ENCODE measurements around the gene FOS.
A peak's percentile ranks its signal among the peaks of the same experiment; 100 is the strongest.
"Not testable (repeated sequence)": the region's sequence is repeated elsewhere in the genome, so short reads cannot be mapped to it uniquely, and the experiment has no call there.

The FOS gene

DNA sequence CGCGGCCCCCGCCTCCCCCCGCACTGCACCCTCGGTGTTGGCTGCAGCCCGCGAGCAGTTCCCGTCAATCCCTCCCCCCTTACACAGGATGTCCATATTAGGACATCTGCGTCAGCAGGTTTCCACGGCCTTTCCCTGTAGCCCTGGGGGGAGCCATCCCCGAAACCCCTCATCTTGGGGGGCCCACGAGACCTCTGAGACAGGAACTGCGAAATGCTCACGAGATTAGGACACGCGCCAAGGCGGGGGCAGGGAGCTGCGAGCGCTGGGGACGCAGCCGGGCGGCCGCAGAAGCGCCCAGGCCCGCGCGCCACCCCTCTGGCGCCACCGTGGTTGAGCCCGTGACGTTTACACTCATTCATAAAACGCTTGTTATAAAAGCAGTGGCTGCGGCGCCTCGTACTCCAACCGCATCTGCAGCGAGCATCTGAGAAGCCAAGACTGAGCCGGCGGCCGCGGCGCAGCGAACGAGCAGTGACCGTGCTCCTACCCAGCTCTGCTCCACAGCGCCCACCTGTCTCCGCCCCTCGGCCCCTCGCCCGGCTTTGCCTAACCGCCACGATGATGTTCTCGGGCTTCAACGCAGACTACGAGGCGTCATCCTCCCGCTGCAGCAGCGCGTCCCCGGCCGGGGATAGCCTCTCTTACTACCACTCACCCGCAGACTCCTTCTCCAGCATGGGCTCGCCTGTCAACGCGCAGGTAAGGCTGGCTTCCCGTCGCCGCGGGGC lies at the start of gene FOS:
FOS (plus strand) TSS at position 407 of the 731 bp plus-strand sequence; CDS start at position 562, 155 bp downstream.
- intact Hi-C loops (cut with DNase I), result no loop called here
- peak; percentile 86 to 98 (median 94) for DNase-seq

DNA sequence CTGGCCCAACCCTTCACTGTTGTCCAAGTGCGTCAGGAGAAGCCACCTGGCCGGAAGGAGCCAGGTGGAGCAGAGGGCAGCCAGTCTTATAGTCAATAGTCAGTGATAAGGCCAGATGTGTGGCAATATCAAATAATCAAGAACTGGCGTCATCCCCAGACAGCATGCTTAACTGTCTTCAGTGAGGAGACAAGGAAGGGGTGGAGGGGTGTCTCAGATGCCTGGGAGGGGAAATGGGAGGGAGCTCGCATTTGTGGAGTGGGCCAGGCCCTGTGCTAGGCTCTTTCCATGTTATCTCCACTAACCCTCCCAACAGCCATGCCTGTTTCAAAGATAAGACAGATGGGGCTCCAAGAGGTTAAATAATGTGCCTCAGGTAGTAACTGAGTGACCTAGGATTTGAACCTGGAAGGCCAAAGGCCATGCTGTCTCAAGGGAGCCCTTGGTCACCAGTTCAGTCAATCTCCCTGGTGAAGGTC lies 48.9 kb upstream of the FOS start:
- no peak for DNase-seq
- intact Hi-C loops (cut with DNase I), result loop anchor here (10.0 kb wide), 1 partner anchor 45 kb away; no protein-coding TSS in a partner anchor

DNA sequence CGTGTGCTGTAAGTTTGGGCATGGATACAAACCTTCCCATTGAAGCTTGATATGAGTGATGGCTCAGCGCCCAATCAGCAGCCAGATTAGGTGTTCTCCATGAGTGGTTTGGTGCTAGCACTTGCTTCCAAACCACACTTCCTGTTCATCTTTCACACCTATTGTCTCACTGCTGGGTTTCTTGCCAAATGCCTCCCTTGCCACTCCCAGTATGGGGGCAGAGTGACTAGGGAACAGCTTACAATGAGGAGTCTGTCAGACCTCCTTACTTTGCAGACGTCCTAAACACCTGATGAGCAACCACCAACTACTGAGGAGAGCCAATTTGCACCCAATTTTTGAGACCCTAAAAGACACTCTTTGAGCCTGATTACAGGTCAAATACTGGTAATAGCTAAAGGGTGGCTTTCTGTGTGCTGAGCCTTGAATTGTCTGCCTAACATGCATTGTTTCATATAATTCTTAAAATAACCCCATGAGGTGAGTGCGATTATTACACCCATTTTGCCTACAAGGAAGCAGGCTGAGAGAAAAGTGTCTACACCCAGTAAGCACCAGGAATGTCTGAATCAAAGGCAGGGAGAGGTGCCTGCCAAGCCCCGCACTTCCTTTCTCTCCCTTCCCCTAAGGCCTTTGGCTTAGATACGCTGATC lies 48.4 kb upstream of the FOS start:
- intact Hi-C loops (cut with DNase I), result loop anchor here (10.0 kb wide), 1 partner anchor 45 kb away; no protein-coding TSS in a partner anchor

DNA sequence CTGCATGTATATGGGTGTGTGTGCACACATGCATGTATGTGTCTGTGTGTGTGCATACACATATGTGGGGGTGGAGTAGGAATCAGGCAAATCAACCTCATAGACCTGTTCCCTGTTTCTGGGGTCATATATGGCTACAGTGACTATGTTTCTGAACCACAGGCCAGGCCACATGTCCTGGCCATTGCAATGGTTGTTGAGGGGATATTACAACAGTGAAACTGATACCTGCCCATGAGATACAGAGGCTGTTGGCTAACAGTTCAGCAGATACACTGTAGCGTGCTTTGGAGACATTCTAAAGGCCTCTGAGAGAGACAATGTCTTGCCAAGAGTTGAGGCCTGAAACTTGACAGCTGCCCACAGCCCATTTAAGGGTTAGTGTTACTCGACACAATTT lies 47.3 kb upstream of the FOS start:
- intact Hi-C loops (cut with DNase I), result loop anchor here (10.0 kb wide), 1 partner anchor 47 kb away; no protein-coding TSS in a partner anchor
- no peak for DNase-seq

More for the DNA sequence above, 48.4 kb upstream of the FOS start:
- DNase-seq, result peak in 26 of 42 donors; percentile 7 to 79 (median 38)

DNA sequence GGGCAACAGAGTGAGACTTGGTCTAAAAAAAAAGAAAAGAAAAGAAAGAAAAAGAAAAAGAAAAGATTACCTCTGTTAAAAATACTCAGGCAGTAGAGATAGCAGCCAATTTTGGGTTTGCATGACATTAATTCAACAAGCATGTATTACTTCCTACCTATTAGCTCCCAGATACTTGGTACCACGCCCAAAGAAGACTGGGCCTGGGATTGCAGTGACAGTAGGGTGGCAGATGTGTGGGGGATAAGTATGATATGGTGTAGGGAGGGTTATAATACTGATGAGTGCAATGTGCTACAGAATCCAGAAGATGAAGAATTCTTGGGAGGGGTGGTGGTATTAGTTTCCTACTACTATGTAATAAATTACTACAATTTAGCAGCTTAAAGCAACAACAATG lies 46.4 kb upstream of the FOS start:
- intact Hi-C loops (cut with DNase I), result loop anchor here (10.0 kb wide), 1 partner anchor 47 kb away; no protein-coding TSS in a partner anchor
- DNase-seq, result no peak

DNA sequence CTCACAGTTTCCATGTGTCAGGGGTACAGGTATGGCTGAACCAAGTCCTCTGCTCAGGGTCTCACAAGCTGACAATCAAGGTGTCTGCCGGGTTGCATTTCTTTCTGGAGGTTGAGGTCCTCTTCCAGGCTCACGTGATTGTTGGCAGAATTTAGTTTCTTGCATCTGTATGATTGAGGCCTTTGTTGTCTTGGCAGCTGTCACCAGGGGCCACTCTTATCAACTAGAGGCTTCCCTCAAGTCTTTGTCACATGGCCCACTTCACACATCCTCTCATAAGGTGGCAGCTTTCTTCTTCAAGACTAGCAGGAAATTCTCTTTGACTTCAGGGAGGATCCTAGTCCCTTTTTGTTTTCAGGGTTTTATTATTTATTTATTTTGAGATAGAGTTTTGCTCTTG lies 46.0 kb upstream of the FOS start:
- DNase-seq, result no peak
- intact Hi-C loops (cut with DNase I), result loop anchor here (10.0 kb wide), 1 partner anchor 48 kb away; no protein-coding TSS in a partner anchor

DNA sequence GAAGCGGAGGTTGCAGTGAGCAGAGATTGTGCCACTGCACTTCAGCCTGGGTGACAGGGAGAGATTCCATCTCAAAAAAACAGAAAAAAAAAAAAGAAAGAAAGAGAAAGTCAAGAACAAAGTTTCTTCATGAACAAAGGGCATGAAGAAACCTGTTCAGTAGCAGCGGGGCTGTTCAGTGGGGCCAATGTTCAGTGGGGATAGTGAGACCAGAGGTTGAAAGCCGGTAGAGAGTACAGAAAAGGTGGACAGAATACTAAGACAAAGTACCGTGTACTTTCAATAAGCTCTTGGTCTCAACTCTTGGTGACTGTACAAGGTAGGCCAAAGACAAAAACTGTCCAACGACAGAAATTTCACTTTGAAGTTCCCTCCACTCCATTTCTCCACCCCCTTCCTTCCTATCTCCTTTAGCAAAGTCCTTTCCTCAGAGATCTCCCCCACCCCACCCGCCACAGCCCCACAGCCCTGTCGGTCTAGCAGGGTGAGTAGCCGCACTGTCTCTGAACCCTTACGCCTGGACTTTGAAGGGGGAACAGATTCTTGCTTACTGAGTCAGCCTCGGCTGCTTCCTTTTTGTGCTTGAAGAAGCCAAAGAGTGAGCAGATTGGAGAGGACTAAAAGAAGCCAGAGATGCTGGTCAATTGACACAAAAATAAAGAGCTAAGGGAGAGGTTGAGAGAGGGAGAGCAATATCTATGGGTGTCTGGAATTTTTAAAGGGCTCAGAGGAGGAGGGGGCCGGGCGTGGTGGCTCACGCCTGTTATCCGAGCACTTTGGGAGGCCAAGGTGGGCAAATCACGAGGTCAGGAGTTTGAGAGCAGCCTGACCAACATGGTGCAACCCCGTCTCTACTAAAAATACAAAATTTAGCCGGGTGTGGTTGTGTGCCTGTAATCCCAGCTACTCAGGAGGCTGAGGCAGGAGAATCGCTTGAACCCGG lies 44.2 kb upstream of the FOS start:
- intact Hi-C loops (cut with DNase I), result loop anchor here (10.0 kb wide), 1 partner anchor 50 kb away; no protein-coding TSS in a partner anchor
- DNase-seq, result peak in 32 of 42 donors; percentile 11 to 73 (median 46)

DNA sequence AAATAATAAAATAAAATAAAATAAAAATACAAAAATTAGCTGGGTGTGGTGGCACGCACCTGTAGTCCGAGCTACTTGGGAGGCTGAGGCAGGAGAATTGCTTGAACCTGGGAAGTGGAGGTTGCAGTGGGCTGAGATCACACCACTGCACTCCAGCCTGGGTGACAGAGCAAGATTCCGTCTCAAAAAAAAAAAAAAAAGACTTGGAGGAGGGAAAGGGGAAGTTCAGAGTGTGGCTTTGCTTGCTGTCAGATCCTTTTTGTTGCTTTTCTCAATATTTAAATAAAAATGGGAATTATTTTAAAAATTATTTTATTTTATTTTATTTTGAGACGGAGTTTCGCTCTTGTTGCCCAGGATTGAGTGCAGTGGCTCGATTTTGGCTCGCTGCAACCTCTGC lies 43.4 kb upstream of the FOS start:
- DNase-seq, result not testable (repeated sequence)
- intact Hi-C loops (cut with DNase I), result loop anchor here (10.0 kb wide), 1 partner anchor 50 kb away; no protein-coding TSS in a partner anchor

DNA sequence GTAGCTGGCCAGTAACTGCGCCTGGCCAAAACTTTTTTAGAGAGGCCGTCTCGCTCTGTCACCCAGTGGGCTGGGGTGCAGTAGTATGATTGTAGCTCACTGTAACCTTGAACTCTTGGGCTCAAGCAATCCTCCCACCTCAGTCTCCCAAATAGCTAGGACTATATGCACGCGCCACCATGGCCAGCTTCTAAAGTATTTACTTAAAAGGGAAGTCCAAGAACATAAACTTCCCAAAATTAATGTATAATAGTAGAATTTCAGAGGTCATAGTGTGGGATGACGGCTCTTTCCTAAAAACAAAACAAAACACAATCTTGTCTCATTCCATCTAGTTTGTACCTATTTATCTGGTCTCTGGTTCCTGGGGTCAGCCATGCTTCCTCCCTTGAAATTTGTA lies 42.2 kb upstream of the FOS start:
- DNase-seq, result no peak
- intact Hi-C loops (cut with DNase I), result loop anchor here (10.0 kb wide), 1 partner anchor 52 kb away; no protein-coding TSS in a partner anchor

DNA sequence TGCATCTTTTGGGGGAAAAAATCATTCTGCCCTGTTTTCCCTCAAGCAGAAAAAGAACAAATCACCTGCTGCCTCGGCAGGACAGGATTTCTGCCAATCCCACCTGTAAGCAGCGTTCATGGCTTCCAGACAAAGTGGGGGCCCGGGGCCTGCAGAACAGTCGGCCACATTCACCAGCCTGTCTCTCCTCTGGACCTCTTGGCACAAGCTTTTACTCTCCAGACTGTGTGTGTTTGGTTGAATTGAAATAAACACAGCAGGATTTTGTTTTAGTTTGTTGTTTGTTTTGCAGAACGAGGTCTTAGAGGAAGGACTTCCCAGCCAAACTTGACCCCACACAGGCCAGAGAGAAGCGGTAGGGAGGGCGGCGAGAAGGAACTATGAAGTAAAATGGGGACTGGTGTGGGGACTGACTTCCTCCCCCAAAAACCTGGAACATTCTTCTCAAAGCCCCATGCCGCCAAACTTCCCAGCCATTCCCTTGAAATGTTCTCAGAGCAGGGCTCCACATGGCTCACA lies 41.7 kb upstream of the FOS start:
- intact Hi-C loops (cut with DNase I), result loop anchor here (10.0 kb wide), 1 partner anchor 52 kb away; no protein-coding TSS in a partner anchor
- DNase-seq, result peak in 8 of 42 donors; percentile 7 to 45 (median 18)

DNA sequence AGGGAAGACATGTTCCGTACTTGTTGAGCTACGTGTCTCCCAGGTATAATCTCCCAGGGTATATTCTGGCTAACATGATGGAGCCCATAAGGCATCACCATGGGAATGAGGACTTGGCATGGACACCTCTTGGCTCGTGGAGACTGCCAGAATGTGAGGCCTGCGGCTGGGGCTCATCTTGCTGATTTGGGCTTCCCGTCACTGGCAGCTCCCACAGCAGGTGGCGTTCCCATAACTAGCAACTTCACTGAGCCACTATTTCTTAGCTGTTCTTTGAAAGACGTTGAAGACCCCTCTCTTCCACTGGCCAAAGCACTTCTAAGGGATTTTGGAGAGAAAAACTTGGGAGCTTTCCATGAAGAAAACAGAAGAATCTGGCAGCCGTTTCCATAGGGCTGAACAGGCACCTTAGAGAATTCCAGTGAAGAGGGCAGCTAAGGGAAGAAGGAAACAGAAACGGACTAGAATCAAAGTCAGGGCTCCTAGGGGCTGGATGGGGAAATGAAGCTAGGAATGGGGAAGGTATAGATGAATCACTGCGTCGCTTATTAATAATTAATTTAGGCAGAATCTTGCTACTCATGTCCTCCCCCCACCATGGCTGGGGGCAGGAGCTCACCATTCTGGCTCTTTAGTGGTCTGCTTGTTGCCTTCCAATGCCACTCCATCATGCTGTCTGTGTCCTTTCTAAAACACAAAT lies 39.7 kb upstream of the FOS start:
- intact Hi-C loops (cut with DNase I), result loop anchor here (10.0 kb wide), 1 partner anchor 54 kb away; no protein-coding TSS in a partner anchor
- DNase-seq, result peak in 8 of 42 donors; percentile 12 to 61 (median 26)

DNA sequence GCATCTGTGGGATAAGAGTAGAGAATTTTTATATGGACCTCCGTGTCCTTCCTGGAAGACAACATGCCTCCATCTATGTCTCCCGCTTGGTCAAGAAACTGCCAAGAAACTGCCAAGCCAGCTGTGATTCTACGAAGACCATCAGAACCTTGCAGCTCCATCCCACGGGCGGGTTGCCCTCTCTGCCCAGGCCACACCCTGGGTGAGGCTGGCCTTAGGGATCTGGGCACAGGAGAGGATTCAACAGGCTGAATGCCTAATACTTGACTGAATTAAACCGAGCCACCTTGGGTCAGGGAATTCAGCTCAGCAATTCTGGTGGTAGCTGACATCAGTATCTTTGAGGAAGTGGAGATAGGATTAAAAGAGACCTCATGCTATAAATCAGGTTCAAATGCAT lies 37.8 kb upstream of the FOS start:
- intact Hi-C loops (cut with DNase I), result no loop called here
- no peak for DNase-seq

DNA sequence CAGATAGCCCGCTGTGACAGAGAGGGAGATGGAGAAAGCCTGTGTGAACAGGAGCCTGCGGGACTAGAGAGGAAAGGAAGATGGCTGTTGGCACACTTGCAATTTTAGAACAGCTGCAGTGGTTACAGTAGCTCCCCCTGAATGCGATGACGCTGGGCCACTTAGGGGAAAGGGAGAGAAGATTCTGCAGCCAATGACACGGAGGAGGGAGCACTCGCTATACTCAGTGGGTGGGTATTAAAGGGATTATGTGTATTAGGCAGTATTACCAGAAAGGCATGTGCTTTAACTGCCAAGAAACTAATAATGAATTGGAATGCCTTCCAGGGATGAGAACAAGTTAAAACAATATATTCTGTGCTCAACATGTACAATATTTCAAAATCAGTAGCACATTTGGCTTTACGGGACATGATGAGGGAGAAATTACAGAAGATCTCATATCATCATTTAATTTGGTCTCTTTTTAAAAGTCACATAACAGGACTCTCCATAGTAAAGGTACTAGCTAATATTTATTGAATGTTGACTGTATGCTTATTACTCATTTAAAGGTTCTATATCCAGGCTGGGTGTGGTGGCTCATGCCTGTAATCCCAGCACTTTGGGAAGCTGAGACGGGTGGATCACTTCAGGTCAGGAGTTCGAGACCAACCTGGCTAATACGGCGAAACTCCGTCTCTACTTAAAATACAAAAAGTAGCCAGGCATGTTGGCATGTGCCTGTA lies 35.9 kb upstream of the FOS start:
- intact Hi-C loops (cut with DNase I), result no loop called here
- DNase-seq, result peak in 4 of 42 donors; percentile 18 to 46 (median 35)

DNA sequence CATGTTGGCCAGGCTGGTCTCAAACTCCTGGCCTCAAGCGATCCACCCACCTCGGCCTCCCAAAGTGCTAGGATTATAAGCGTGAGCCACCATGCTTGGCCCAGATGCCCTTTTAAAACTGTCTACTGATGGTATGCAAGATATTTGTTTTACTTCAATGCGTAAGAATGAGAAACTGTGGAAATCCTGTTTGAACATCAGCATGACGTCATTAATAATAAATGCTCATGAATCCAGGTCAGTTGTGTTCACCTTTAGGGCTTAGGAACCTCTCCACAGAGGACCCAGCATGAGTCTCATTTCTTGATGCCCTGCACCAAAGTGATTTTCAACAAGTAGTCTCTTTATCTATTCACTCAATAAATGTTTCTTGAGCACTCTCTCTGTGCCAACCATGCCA lies 34.5 kb upstream of the FOS start:
- intact Hi-C loops (cut with DNase I), result no loop called here
- DNase-seq, result no peak

DNA sequence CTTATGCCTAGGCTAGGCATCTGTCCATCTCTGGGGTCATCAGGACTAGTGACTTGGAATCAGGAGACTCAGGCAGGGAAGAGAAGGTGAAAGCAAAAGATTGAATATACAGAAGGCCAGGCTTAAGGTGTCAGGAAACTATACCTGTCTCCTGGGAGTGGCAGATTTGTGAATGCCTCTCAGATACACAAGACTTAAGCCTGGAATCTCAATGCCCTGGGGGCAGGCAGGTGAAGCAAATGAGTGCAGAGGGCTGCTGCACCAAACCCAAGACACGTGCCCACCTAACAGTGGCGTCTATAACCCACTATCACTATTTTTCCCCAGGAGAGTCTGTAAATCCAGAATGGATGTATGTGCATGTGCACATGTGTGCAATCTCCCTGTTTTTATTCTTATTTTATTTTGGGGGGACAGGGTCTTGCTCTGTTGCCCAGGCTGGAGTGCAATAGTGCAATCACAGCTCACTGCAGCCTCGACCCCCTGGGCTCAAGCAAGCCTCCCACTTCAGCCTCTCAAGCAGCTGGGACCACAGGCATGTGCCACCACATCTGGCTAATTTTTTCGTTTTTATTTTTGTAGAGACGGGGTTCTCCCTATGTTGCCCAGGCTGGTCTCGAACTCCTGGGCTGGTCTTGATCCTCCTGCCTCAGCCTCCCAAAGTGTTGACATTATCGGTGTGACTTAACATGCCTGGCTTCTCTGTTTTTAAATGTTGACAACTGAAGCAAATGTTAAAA lies 31.9 kb upstream of the FOS start:
- no peak for DNase-seq
- intact Hi-C loops (cut with DNase I), result no loop called here

DNA sequence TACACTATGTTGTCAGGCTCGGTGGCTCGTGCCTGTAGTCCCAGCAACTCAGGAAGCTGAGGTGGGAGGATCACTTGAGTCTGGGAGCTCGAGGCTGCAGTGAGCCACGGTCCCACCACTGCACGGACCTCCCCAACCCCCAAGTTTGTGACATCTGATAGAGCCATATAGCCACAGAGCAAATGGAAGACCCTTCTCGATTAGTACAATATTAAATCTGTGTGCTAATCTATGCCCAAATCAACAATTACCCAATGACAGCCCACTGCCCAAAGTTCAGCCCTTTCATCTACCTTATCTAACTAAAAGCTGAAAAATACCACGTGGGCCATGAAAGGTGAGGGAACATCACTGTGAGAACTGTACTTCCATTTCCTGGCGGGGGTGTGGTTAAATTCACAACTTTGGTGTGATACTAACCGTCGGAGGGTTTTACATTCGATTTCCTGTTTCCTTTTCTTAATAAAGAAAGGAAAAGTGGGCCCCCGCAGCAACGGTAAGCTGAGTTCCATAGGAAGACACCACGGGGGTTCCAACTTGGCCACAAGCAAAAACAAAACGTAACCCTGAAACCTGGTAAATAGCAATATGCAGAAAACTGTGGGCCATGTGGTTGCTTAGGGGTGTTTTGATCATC lies 31.2 kb upstream of the FOS start:
- DNase-seq, result no peak

More for the DNA sequence above, 31.2 kb upstream of the FOS start:
- intact Hi-C loops (cut with DNase I), result no loop called here

All from head of caudate nucleus (tissue), 42 donors.